Esophagus squamous epithelium (tissue), 4 donors: ENCODE measurements around the gene BFSP1.

Experiments used
- POLR2A ChIP-seq, 4 donors: fragments of 450-650 bp; IDR thresholded peaks; one replicate each; pipeline ENCODE4 v1.6.1; 2017; ENCODE audit warnings: antibody characterized with exemption in 4 of 4, mild to moderate bottlenecking in 4 of 4, moderate library complexity in 3 of 4
- TF ChIP-seq, protein P1 (sequence below), 6 experiments: fragments of 450-650 bp in 4 of 6; fragments of 200-600 bp in 2 of 6; sonication (generic) in 2 of 6; IDR thresholded peaks; one replicate each; pipeline ENCODE4 v1.5.1; 2016 to 2019; ENCODE audit warnings: antibody characterized with exemption in 6 of 6, mild to moderate bottlenecking in 4 of 6, moderate library complexity in 4 of 6

DNA sequence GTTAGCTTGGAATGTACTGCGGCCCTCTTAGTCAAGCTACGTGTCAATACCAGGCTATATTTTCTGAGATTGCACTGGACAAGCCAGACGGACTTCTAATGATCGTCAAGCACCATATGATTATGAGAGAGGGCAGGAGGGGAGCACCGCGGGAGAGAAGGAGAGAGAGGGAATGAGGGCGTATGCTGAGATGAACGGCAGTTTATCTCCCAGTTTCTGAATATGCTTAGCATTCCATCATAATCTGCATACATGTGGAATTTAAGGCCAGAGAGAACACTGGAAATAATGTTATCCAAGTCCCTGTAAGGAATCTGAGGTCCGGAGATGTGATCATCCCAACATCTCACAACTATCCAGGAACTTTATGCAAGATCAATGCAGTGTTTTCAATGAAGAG is 60.2 kb downstream of the BFSP1 start:
- TF ChIP-seq, protein P1, sequence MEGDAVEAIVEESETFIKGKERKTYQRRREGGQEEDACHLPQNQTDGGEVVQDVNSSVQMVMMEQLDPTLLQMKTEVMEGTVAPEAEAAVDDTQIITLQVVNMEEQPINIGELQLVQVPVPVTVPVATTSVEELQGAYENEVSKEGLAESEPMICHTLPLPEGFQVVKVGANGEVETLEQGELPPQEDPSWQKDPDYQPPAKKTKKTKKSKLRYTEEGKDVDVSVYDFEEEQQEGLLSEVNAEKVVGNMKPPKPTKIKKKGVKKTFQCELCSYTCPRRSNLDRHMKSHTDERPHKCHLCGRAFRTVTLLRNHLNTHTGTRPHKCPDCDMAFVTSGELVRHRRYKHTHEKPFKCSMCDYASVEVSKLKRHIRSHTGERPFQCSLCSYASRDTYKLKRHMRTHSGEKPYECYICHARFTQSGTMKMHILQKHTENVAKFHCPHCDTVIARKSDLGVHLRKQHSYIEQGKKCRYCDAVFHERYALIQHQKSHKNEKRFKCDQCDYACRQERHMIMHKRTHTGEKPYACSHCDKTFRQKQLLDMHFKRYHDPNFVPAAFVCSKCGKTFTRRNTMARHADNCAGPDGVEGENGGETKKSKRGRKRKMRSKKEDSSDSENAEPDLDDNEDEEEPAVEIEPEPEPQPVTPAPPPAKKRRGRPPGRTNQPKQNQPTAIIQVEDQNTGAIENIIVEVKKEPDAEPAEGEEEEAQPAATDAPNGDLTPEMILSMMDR (IDR thresholded peaks at IDR 0.05), result no peak
- no peak for TF ChIP-seq POLR2A (IDR thresholded peaks at IDR 0.05)
